K562 (cell line): ENCODE measurements around the gene ABHD14A. TPM values are rescaled to one million over a fixed set of nuclear protein-coding genes. Genes with fewer than 3 reads are reported as not detected.

ENCODE experiments used
- AFF1 ChIP-seq, 2 experiments: fragments of 450-650 bp; IDR thresholded peaks; 2 replicates each; pipeline ENCODE4 v1.6.1; 2018; ENCODE audit warnings: mild to moderate bottlenecking in 2 of 2, low read depth in 1 of 2; ENCODE audit not compliant: partially characterized antibody in 2 of 2
- E2F8 ChIP-seq: fragments of 450-650 bp; IDR thresholded peaks from 2 replicates; pipeline ENCODE4 v1.7.1; 2018; ENCODE audit warnings: mild to moderate bottlenecking, low read depth; ENCODE audit not compliant: partially characterized antibody
- ELF1 ChIP-seq: fragments of 200-800 bp; sonication (Bioruptor generic); IDR thresholded peaks from 2 replicates; pipeline ENCODE4 v1.6.1; 2016; ENCODE audit warnings: missing genetic modification characterization, missing compliant biosample characterization
- MGA ChIP-seq: fragments of 450-650 bp; IDR thresholded peaks from 2 replicates; pipeline ENCODE4 v1.6.1; 2016; ENCODE audit warnings: mild to moderate bottlenecking, moderate library complexity
- NBN ChIP-seq: fragments of 450-650 bp; IDR thresholded peaks from 2 replicates; pipeline ENCODE4 v1.6.1; 2016; ENCODE audit warnings: low read depth, mild to moderate bottlenecking
- POLR2H ChIP-seq: IDR thresholded peaks from 2 replicates; pipeline ENCODE4 v1.6.1; 2016; ENCODE audit warnings: missing genetic modification characterization, low read depth, mild to moderate bottlenecking, control low read depth, missing compliant biosample characterization, moderate library complexity
- PTBP1 ChIP-seq: fragments of 200-400 bp; formaldehyde crosslinking; IDR thresholded peaks from 2 replicates; pipeline ENCODE4 v1.6.1; 2017; ENCODE audit warnings: low read depth, low read length
- polyA plus RNA-seq, 8 experiments: library from polyadenylated mRNA; depleted of rRNA in 4 of 8; stranded (reverse) in 5 of 8; unstranded in 3 of 8; fragments of >200 nt; fragmentation: Nextera tagmentation in 2 of 8; fragmentation: Illumina TruSeq in 1 of 8; extraction: Ambion mirVana in 2 of 8; extraction: Trizol in 1 of 8; gene quantifications; 2 replicates each; pipeline versions ENCODE4 v1.2.1 to v1.2.3, GENCODE V29; 2011 to 2014; ENCODE audit warnings: inconsistent platforms in 1 of 8, missing spikeins in 1 of 8
- total RNA-seq, 7 experiments: library from RNA; depleted of rRNA in 6 of 7; stranded (reverse); fragments of >200 nt in 6 of 7; fragmentation: Illumina TruSeq in 2 of 7; extraction: Trizol in 2 of 7; gene quantifications; 2 replicates each; pipeline versions ENCODE4 v1.2.1 to v1.2.3, GENCODE V29; 2011 to 2021; ENCODE audit warnings: low replicate concordance in 1 of 7

The ABHD14A gene
- total and polyA plus RNA-seq, 9 of the 15 experiments (the other 6 are each of a cell fraction or from before 2014, with no cell fraction given): 0.90 to 10.5 (median 8.3) TPM

- no peak for TF ChIP-seq MGA
- TF ChIP-seq AFF1 (IDR thresholded peaks at IDR 0.05; ENCODE audit: low read depth in 1 of 2, partially characterized antibody in 2 of 2): peak in 1 of 2 experiments; percentile 37
- 0 out of 2 replicates have a peak, but pooled peaks have one; percentile 3 for TF ChIP-seq NBN
- TF ChIP-seq E2F8: no peak
- TF ChIP-seq ELF1 (tag): peak; percentile 37; the same call in 1 of the 2 replicates
- peak; percentile 92 for TF ChIP-seq POLR2H (tag)
- no peak for TF ChIP-seq PTBP1
Observed at GRCh38 chr3:51983578-51984268, 8.9 kb downstream of the ABHD14A start (continued).
